ENCODE measurements around the gene BET1L. TPM values are rescaled to one million over a fixed set of nuclear protein-coding genes. Genes with fewer than 3 reads are reported as not detected.

BET1L gene
- polyA plus RNA-seq, 1 of the 3 experiments (the other 2 are of a cell fraction), result 56.9 TPM

DNA sequence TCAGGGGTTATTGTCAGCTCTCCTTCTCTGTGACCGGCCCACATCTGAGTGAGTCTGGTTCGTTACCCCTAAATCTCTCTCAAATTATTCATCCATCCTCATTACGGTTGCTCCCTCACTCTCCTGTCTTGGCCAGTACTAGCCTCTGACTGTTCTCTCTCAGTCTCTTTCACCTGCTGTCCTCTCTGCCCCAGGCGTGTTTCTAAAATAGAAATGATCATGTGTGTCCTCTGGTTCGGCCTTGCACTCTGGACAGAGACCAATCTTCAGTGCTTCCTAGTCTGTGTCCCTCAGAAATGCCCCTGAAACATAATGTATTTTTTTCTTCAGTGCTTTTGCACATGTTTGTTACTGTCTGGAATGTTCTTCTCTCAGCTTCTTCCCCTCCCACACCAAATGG is 34.4 kb upstream of the BET1L start:
- Histone ChIP-seq H3F3A (replicated peaks; ENCODE audit: insufficient read depth) (peaks cover 9% of the 10 kb centered on the region), H3K4me1 (ENCODE audit: control insufficient read depth in 1 of 2, insufficient read depth in 2 of 2, low read depth in 1 of 2, low read length in 1 of 2) (peaks cover 0 to 4% of the 10 kb centered on the region in 2 experiments; a peak in 3 of 4 replicates), H3K4me2 (no peak overlapping the region), H3K9me3 (no peaks in the 10 kb centered on the region), H4K20me1 (ENCODE audit: insufficient read depth) (peaks cover 7% of the 10 kb centered on the region), H3K79me2 (ENCODE audit: insufficient read depth) (peaks cover 66% of the 10 kb centered on the region), H3K27ac (ENCODE audit: low read depth in 2 of 2, low read length in 1 of 2) (no peak overlapping the region), H3K9me2 (no peaks in the 10 kb centered on the region), H2AFZ (ENCODE audit: low read depth) (no peak overlapping the region), H3K4me3 (ENCODE audit: low read depth in 2 of 2, low read length in 1 of 2) (no peak overlapping the region), H3K9ac (no peak overlapping the region), H3K27me3 (ENCODE audit: insufficient read depth) (no peaks in the 10 kb centered on the region), H3K36me3 (replicated peaks in 1 of 2; ENCODE audit: control insufficient read depth in 1 of 2, insufficient read depth in 2 of 2, low read length in 1 of 2) (peaks cover 55 to 59% of the 10 kb centered on the region in 2 experiments)
- POLR2A ChIA-PET, result no interaction called here
- CTCF ChIA-PET, result interaction anchor here (4.5 kb wide), 1 partner anchor 10 kb away, joined by 20 read pairs; no protein-coding TSS in a partner anchor
- WGBS (ENCODE audit: low lambda C conversion rate), result 94% methylated on average over 5 of the region's 5 CpGs
- TF ChIP-seq ELF1 (IDR thresholded peaks at IDR 0.05), result no peak
- no peak for TF ChIP-seq EZH2phosphoT487 (IDR thresholded peaks at IDR 0.05; ENCODE audit: borderline replicate concordance, low read depth)
- no peak for TF ChIP-seq NFIC (IDR thresholded peaks at IDR 0.05; ENCODE audit: borderline replicate concordance)
- TF ChIP-seq CHD2 (IDR thresholded peaks at IDR 0.05; ENCODE audit: low read length, partially characterized antibody), result no peak
- no peak for TF ChIP-seq RAD21 (IDR thresholded peaks at IDR 0.05; ENCODE audit: low read length)
- TF ChIP-seq, protein P1, sequence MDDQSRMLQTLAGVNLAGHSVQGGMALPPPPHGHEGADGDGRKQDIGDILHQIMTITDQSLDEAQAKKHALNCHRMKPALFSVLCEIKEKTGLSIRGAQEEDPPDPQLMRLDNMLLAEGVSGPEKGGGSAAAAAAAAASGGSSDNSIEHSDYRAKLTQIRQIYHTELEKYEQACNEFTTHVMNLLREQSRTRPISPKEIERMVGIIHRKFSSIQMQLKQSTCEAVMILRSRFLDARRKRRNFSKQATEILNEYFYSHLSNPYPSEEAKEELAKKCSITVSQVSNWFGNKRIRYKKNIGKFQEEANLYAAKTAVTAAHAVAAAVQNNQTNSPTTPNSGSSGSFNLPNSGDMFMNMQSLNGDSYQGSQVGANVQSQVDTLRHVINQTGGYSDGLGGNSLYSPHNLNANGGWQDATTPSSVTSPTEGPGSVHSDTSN (IDR thresholded peaks at IDR 0.05), result no peak
- TF ChIP-seq, protein P2, sequence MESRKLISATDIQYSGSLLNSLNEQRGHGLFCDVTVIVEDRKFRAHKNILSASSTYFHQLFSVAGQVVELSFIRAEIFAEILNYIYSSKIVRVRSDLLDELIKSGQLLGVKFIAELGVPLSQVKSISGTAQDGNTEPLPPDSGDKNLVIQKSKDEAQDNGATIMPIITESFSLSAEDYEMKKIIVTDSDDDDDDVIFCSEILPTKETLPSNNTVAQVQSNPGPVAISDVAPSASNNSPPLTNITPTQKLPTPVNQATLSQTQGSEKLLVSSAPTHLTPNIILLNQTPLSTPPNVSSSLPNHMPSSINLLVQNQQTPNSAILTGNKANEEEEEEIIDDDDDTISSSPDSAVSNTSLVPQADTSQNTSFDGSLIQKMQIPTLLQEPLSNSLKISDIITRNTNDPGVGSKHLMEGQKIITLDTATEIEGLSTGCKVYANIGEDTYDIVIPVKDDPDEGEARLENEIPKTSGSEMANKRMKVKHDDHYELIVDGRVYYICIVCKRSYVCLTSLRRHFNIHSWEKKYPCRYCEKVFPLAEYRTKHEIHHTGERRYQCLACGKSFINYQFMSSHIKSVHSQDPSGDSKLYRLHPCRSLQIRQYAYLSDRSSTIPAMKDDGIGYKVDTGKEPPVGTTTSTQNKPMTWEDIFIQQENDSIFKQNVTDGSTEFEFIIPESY (IDR thresholded peaks at IDR 0.05; ENCODE audit: borderline replicate concordance, low read depth), result no peak
- TF ChIP-seq FOXM1 (IDR thresholded peaks at IDR 0.05; ENCODE audit: low read depth), result no peak
- no peak for TF ChIP-seq NRF1 (IDR thresholded peaks at IDR 0.05; ENCODE audit: low read depth, low read length)
- TF ChIP-seq JUND (IDR thresholded peaks at IDR 0.05), result no peak
- TF ChIP-seq, protein P3, sequence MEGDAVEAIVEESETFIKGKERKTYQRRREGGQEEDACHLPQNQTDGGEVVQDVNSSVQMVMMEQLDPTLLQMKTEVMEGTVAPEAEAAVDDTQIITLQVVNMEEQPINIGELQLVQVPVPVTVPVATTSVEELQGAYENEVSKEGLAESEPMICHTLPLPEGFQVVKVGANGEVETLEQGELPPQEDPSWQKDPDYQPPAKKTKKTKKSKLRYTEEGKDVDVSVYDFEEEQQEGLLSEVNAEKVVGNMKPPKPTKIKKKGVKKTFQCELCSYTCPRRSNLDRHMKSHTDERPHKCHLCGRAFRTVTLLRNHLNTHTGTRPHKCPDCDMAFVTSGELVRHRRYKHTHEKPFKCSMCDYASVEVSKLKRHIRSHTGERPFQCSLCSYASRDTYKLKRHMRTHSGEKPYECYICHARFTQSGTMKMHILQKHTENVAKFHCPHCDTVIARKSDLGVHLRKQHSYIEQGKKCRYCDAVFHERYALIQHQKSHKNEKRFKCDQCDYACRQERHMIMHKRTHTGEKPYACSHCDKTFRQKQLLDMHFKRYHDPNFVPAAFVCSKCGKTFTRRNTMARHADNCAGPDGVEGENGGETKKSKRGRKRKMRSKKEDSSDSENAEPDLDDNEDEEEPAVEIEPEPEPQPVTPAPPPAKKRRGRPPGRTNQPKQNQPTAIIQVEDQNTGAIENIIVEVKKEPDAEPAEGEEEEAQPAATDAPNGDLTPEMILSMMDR (IDR thresholded peaks at IDR 0.05), result no peak
- TF ChIP-seq, protein P4, sequence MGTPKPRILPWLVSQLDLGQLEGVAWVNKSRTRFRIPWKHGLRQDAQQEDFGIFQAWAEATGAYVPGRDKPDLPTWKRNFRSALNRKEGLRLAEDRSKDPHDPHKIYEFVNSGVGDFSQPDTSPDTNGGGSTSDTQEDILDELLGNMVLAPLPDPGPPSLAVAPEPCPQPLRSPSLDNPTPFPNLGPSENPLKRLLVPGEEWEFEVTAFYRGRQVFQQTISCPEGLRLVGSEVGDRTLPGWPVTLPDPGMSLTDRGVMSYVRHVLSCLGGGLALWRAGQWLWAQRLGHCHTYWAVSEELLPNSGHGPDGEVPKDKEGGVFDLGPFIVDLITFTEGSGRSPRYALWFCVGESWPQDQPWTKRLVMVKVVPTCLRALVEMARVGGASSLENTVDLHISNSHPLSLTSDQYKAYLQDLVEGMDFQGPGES (IDR thresholded peaks at IDR 0.05; ENCODE audit: low read depth, low read length), result no peak
- TF ChIP-seq TEAD4 (IDR thresholded peaks at IDR 0.05; ENCODE audit: borderline replicate concordance, insufficient read depth), result no peak
- no peak for TF ChIP-seq FOXJ3 (CRISPR knock-in tag; IDR thresholded peaks at IDR 0.05)
- no peak for TF ChIP-seq YY1 (IDR thresholded peaks at IDR 0.05; ENCODE audit: low read depth)
- TF ChIP-seq, protein P5, sequence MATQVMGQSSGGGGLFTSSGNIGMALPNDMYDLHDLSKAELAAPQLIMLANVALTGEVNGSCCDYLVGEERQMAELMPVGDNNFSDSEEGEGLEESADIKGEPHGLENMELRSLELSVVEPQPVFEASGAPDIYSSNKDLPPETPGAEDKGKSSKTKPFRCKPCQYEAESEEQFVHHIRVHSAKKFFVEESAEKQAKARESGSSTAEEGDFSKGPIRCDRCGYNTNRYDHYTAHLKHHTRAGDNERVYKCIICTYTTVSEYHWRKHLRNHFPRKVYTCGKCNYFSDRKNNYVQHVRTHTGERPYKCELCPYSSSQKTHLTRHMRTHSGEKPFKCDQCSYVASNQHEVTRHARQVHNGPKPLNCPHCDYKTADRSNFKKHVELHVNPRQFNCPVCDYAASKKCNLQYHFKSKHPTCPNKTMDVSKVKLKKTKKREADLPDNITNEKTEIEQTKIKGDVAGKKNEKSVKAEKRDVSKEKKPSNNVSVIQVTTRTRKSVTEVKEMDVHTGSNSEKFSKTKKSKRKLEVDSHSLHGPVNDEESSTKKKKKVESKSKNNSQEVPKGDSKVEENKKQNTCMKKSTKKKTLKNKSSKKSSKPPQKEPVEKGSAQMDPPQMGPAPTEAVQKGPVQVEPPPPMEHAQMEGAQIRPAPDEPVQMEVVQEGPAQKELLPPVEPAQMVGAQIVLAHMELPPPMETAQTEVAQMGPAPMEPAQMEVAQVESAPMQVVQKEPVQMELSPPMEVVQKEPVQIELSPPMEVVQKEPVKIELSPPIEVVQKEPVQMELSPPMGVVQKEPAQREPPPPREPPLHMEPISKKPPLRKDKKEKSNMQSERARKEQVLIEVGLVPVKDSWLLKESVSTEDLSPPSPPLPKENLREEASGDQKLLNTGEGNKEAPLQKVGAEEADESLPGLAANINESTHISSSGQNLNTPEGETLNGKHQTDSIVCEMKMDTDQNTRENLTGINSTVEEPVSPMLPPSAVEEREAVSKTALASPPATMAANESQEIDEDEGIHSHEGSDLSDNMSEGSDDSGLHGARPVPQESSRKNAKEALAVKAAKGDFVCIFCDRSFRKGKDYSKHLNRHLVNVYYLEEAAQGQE (IDR thresholded peaks at IDR 0.05; ENCODE audit: low read depth, low read length), result no peak
- no peak for TF ChIP-seq TAF1 (IDR thresholded peaks at IDR 0.05; ENCODE audit: borderline replicate concordance, low read depth, low read length)
- DNase-seq, result no peak
